NCI-H146 treated with DMSO at 0.1 percent for 48 hours (cell line): ENCODE measurements around the gene SMIM33.
A peak's percentile ranks its signal among the peaks of the same experiment; 100 is the strongest.
"Not testable (repeated sequence)": the region's sequence is repeated elsewhere in the genome, so short reads cannot be mapped to it uniquely, and the experiment has no call there.

Experiments
- DNase-seq: peaks from one replicate; lab custom pipeline; 2025; ENCODE audit not compliant: unreplicated experiment; lab: John Stamatoyannopoulos, UW

Gene SMIM33

DNA sequence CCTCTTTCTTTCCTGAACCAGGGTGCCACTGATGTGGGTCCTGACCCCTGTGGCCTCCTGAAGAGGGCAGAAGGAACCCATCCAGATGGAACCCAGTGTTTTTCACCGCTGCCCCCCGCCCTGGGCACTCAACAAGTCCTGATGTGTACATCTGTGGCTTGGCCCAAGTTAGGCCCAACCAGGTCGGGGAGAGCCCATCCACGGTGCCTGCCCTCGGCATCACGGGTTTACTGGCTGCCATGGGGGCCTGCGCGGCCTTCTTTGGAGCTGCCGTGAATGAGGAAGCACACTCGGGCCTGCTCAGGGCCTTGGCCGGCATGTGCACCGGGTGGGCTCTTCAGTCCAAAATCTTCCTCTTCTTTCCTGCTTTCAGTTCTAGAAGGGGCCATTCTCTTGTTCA, 14.0 kb upstream of the SMIM33 start:
- no peak for DNase-seq

DNA sequence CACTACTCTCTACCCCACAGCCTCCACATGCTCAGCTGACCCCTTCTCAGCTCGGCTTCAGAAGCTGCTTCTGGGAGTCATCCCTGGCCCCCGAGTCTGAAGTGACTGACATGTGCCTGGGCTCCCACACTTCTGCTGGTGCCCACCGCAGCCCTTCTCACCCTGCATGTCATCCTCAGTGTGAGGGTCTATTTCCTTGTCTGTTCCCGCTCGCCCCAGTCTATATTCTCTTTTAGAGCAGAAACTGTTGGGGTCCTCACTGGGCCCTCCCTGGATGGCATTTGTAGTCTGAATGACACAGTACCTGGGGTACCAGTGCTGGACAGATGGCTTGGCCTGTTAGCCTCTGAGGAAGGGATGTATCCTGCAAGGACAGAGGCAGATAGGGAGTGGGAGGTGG, 13.6 kb upstream of the SMIM33 start:
- no peak for DNase-seq

DNA sequence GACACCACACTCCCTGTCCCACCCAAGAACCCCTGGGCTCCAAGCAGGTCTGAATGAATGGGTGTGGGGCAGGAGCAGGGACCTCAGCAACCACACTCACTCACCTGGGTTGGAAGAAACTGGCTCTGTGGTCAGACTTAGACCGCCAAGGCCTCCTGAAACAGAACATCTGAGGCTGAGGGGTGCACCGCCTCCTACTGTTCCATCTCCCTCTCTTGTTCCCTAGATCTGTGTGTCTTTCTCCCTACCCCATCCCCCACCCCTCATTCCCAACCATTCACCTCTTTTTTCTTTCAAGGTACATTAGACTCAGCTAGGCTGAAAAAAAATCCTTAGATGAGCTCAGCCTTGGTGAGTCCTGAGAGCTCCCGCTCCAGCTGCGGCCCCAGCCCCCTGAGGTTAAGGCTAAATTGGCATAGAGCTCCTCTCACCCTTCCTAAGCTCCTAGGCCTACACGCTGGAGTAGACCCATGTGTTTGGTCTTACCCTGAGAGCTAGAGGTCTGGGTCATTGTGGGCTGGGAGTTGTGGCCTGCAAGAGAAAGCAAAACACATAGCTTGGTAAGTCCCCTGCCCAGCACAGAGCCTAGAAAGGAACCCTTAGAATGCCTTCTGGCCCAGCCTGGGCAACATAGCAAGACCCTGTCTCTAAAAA, 13.0 kb upstream of the SMIM33 start:
- no peak for DNase-seq

DNA sequence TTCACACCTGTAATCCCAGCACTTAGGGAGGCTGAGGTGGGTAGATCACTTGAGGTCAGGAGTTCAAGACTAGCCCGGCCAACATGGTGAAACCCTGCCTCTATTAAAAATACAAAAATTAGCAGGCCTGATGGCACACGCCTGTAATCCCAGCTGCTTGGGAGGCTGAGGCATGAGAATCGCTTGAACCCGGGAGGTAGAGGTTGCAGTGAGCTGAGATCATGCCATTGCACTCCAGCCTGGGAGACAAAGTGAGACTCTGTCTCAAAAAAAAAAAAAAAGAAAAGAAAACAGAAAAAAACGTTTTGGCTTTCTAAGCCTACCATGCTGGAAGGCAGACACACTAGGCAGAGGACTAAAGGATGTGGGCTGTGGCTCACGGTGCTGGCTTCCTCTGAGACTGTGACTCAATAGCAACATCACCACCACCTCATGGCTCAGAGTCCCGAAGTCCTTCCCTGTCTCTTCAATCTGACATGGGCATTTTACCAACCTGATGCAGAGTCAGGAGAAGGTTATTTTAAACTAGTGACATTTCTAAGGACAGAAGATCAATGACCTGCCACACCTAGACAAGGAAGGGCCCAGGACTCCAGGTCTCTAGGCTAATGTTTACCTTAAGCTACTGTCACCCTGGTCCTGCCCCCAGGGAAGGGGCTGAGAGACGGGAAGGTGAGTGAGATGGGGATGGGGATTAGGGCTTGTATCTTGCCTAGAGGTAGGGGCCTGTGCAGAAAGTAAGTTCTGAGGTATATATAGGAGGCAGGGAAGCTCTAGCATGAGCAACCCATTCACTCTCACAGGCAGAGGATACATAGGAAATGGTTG, 12.0 kb upstream of the SMIM33 start:
- no peak for DNase-seq

DNA sequence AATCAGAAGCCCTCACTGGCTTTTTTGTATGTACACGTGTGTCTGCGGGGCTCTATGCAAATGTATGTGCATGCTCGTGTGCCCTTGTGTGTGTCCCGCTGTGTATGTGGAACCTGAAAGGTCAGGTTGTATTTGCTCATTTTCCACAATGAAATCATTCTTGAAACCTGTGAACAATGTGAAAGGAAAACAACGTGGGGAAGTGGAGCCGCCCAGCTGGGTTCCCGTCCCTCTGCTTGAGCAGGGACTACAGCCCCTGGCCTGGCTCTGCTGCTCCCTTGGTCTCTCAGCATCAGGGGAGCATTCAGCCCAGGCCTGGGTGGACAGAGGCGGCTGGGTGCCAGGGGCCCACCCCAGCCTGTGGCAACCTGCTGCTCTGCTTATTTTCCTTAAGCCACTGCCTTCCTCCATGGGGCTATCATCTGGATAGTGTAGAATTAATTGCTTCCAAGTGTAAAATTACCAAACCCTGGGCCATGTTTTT, 11.3 kb upstream of the SMIM33 start:
- peak; percentile 22 for DNase-seq

DNA sequence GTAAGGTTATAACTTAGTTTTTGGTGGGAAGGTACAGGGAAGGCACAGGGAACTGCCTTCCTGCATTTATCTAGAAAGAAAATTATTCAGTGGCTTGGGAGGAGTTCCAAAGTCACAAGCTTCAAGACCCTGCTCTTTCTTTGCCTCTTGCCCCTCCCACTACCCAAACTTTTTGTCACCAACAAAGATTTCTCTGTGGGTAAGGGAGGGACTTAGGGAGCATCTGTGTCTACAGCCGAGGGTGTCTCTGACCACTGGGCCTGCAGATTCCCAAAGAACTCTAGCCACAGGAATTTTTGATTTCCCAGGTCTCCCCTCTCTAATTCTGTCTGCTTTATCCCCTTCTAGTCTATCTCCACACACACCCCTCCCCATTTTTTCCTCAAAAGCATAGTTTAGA, 10.3 kb upstream of the SMIM33 start:
- DNase-seq: no peak

DNA sequence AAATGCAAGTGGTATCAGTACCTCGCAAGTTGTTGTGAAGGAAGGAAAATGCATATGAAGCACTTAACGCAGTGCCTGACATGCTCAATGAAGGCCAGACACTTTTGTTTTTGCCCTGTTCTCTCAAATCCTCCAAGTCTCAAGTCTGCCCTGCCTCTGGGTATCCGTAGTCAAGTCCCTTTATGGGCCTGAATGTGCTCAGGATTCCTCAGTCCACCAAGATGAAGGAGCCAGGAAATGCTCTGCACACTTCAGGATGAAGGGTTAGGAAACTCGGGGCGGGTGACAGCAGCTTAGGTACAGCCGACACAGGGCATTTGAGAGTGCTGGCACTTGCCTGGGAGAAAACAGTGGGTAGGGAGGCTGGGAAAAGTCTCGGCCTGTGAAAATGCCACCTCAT, 9.6 kb upstream of the SMIM33 start:
- DNase-seq: no peak

DNA sequence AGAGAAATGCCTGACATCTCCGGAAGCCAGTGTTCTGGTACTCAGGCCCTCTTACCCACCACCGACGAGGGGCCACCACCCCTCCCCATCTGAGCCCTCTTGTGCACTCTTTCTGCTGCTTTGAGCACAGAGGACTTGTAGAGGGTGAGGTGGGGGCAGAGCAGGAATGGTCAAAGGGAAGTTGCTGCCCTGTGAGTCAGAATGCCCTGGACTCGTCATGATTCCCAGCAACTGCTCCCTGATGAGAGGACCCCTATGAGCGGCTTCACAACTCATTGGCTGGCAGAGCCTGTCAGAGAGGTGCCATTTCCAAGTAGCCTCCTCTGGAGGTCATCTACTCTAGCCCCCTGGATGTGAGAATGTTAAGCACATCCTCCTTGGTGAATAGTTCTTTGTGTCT, 9.1 kb upstream of the SMIM33 start:
- no peak for DNase-seq

DNA sequence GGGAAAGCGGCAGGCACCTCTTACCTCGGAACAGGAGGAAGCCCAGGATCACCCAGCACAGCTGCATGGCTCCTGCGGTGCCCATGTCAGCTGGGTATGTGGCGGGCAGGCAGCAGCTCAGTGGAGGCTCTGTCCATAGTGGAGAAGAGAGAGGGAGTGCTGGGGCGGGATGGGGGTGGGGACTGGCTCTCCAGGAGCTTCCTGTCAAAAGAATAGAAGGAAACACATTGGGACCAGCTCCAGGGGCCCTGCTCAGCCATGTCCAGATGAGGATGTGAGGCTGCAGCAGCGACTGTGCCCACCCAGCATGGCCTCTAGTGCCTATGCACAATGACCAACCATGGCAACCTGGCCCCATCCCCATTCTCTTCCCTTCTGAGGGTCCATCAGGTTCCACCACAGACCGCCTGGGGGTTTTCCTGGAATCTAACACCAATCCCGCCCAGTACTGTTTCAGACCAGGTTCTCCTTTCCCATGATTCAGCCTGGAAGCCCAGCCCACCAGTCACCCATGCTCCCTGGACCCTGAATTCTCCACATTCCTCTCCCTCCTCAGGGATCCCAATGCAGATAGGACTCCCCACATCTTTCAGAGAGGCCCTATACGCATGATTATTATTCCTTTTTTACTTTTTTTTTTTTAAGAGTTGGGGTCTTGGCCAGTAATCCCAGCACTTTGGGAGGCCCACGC, 8.1 kb upstream of the SMIM33 start, which contains the start of gene ECSCR:
TSS of gene ECSCR (minus strand) at position 158 of the 691 bp plus-strand sequence. CDS start at position 85, 73 bp downstream.
- DNase-seq: no peak

DNA sequence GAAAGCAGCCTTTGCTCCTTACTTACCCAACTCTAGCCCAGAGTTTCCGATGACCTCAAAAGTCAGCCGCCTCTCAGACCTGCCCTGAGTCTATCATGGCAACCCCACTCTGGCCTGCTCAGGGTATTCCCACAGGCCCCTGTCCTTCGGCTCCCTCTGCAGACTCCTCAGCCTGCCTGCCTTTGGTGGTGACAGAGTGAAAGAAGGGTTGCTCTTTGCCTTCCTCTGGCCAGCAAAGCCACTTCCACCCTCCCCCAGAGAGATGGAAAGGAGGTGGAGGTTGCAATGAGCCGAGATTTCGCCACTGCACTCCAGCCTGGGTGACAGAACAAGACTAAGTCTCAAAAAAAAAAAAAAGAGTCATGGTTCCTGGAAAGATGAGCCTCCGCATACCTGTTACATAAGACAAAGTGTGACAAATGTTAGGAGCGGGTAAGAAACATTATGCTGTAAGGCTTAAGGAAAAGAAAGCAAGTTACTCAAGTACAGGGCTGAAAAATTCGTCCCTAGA, 2.3 kb upstream of the SMIM33 start:
- no peak for DNase-seq

DNA sequence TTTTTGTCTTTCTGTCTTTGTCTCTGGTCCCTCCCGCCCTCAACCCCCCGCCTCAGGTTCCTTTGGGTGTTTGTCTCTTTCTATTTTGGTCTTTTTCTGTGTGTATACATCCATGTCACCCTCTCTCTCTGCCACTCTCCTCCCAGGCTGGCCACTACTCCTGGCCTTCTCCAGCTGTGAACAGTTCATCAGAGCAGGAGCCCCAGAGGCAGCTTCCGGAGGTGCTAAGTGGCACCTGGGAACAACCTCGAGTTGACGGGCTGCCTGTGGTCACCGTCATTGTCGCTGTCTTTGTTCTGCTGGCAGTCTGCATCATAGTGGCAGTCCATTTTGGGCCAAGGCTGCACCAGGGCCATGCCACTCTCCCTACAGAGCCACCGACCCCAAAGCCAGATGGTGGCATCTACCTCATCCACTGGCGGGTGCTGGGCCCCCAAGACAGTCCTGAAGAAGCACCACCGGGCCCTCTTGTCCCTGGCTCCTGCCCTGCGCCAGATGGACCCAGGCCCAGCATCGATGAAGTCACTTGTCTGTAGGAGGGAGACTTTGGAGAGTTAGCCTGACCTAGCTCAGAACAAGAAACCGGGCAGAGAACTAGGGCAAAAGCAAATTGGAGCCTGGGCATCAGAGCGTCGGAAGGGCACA, 1.7 kb downstream of the SMIM33 start:
- no peak for DNase-seq

DNA sequence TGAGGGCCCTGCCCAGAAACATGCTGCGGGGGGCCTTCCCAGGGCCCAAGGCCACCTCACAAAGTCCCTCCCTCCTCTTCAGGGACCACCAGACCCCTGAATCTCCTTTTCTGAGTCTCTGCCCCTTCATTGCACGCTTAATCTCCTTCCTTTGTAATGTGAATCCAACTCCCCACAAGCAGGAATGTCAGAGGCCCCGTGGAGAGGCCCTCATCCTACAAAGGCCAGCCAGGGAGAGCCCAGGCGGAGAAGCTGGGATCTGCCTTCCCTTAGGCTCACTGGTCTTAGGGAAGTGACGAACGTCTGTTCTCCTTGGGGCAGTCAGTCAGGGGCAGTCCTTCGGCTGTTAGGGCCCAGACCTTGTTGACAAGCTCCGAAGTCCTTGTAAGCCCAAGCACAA, 2.3 kb downstream of the SMIM33 start:
- DNase-seq: no peak

DNA sequence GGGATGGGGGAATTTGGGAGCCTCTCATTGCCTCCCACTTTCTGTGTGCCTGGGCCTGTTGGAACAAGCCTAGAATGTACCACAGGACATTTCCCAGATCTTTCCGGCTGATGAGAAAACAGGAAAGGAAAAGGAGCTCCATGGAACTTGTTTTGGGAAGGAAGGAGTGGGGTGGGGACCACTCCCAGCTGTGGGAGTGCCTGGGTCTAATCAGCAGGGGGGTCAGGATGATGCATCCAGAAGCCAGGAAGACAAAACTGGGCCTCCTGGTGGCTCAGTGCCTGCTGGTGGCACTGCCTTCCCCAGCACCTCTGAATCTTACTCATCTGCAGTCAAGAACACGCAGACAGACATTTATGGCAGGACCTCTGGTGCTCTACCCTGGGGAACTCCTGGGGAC, 2.8 kb downstream of the SMIM33 start:
- DNase-seq: no peak

DNA sequence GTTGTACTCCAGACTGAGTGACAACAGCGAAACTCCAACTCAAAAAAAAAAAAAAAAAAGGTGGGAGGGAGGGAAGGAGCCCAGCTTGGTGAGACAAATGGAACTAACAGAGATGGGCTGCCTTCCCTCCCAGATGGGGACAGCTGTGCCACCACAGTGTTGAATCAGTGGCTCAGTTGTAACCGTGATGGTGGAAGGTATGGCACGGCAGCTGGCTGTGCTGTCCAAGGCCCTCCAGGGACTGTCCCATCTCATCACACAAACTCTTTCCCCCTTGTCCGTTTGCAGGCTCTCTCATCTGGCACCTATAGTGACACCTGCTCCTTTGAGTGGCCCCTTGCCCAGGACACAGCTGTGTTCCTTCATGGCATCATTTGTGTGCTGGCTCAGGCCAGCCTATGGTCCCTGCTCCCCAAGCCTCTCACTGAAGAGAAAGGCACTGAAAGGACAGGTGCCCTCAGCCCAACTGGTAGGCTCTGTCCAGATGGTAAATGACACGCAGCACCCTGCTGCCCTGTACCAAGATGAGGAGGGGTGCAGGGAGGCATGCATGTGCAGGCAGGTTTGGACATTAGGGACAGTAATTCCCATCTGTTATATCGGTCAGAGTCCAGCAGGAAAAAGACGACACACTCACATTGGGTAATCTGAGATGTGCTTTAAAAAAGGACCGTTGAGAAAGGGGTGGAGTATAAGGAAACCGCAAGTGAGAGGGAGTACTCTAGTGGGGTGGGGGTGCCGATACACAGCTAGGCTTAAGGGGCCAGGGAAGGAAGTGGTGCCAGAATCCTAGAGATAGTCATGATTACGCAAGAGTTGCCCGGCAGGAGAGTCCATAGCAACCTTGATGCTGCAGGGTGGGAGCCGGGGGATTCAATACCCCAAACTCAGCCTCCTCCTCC, 4.3 kb downstream of the SMIM33 start:
- no peak for DNase-seq

DNA sequence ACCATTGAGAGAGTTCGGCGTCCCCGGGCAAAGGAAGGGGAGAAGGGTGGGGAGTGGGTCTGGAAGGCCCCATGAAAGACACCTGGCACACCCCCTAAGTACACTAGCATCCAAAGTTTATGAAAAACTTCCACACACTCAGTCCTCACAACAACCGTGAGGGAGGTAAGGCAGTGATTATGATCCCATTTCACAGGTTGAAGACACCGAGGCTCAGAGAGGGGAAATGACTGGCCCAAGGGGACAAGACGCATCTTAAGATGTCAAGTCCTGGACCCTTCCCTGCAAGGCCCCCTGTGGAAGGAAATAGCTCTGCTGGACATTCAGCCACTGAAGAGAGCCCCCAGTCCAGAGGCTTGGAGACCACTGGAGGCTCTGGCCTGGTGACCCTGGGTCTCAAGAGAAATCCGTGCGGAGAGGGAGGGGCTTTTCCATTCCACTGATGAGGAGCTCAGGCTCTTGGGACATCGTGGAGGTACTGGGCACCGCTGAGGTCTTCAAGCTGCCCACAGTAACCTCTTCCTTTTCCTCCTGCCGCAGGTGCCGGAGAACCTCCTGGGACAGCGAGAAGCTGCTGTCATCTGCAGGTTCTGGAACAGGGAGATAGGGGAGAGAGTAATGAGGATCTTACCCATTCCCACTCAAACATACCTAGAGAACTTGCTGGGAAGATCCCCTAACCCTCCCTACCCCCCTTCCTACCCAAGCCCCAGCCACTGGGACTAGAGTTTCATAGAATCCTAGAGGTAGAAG, 5.2 kb downstream of the SMIM33 start:
- no peak for DNase-seq

DNA sequence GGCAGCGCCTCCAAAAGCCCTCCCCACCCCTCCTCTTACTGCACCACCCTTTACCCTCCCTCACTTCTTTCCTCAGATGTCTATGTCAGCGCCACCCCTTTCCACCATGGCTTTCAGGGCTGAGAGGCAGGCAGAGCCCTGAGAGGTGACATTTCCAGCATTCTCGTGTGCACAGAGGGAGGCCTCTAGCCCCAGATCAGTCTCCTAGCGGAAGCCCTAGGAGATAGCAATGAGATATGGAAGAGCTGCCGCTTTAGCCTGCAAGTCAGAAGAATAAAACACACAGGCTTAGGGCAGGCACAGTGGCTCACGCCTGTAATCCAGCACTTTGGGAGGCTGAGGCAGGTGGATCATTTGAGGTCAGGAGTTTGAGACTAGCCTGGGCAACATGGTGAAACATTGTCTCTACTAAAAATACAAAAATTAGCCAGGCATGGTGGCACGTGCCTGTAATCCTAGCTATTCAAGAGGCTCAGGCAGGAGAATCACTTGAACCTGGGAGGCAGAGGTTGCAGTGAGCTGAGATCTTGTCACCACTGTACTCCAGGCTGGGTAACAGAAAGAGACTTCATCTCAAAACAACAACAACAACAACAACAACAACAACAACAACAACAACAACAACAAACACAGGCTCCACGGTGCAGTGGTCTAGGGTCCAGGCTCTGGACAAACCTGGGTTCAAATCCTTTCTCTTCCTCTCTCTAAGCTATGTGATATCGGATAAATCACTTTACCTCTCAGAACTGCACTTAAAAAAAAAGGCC, 8.0 kb downstream of the SMIM33 start:
- DNase-seq: not testable (repeated sequence)

DNA sequence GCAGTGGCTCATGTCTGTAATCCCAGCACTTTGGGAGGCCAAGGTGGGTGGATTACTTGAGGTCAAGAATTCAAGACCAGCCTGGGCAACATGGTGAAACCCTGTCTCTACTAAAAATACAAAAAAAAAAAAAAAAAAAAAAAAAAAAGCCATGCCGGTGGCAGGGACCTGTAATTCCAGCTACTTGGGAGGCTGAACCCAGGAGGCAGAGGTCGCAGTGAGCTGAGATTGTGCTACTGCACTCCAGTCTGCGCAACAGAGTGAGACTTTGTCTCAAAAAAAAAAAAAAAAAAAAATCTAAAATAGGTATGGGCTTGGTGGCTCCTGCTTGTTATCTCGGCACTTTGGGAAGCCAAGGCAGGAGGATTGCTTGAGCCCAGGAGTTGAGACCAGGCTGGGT, 8.9 kb downstream of the SMIM33 start:
- not testable (repeated sequence) for DNase-seq

DNA sequence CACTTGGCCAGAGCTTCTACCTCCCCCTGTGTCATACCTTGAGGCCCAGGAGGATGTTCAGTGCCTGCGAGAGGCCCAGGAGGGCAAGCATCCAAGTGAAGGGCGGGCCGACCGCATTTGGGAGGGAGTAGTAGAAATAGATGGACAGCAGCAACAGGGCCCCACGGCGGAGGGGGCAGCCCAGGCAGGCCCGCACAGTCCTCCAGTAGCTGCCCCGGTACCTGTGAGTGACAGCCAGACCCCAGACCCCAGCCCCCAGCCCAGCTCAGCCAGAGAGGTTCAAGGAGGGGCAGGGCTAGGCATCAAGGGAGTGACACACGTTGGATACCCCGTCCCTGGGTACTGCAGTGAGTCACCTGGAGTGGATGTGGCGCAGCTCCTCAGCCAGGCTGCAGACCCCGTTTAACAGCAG, 10.3 kb downstream of the SMIM33 start:
- no peak for DNase-seq
